ENCODE data around the gene ABI2. TPM values are rescaled to one million over a fixed set of nuclear protein-coding genes. Genes with fewer than 3 reads are reported as not detected.

Gene ABI2
- total RNA-seq, 1 donor from 2014 or later: 161 TPM

- Histone ChIP-seq H3K4me2 (no peak overlapping the region), H3F3A (ENCODE audit: low read depth) (no peaks in the 10 kb centered on the region), H3K9ac (no peak overlapping the region), H3K27me3 (no peaks in the 10 kb centered on the region), H4K20me1 (ENCODE audit: low read depth) (no peaks in the 10 kb centered on the region), H3K79me2 (ENCODE audit: low read depth) (no peaks in the 10 kb centered on the region), H2AFZ (replicated peaks) (no peak overlapping the region), H3K4me3 (no peak overlapping the region), H3K9me3 (ENCODE audit: low read depth) (no peaks in the 10 kb centered on the region), H3K27ac (no peak overlapping the region), H3K4me1 (no peaks in the 10 kb centered on the region), H3K36me3 (peaks cover 23% of the 10 kb centered on the region)
- no peak for DNase-seq (ENCODE audit: low spot score)
- H3K9me3 Mint-ChIP-seq: no peaks in the 10 kb centered on the region
- no peaks in the 10 kb centered on the region for H3K27me3 Mint-ChIP-seq (ENCODE audit: insufficient read depth, low read depth)
- H3K36me3 Mint-ChIP-seq: peaks cover 39% of the 10 kb centered on the region
- TF ChIP-seq EZH2 (IDR thresholded peaks at IDR 0.05) (no peak), EZH2phosphoT487 (IDR thresholded peaks at IDR 0.05) (no peak)
- TF ChIP-seq, protein P1, sequence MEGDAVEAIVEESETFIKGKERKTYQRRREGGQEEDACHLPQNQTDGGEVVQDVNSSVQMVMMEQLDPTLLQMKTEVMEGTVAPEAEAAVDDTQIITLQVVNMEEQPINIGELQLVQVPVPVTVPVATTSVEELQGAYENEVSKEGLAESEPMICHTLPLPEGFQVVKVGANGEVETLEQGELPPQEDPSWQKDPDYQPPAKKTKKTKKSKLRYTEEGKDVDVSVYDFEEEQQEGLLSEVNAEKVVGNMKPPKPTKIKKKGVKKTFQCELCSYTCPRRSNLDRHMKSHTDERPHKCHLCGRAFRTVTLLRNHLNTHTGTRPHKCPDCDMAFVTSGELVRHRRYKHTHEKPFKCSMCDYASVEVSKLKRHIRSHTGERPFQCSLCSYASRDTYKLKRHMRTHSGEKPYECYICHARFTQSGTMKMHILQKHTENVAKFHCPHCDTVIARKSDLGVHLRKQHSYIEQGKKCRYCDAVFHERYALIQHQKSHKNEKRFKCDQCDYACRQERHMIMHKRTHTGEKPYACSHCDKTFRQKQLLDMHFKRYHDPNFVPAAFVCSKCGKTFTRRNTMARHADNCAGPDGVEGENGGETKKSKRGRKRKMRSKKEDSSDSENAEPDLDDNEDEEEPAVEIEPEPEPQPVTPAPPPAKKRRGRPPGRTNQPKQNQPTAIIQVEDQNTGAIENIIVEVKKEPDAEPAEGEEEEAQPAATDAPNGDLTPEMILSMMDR (IDR thresholded peaks at IDR 0.05): no peak
- no peak overlapping the region for H3K4me3 Mint-ChIP-seq
- no peaks in the 10 kb centered on the region for H3K4me1 Mint-ChIP-seq
- H3K27ac Mint-ChIP-seq: no peak overlapping the region
Measured at GRCh38 chr2:203400805-203401585, 72.8 kb downstream of the ABI2 start.

DNA sequence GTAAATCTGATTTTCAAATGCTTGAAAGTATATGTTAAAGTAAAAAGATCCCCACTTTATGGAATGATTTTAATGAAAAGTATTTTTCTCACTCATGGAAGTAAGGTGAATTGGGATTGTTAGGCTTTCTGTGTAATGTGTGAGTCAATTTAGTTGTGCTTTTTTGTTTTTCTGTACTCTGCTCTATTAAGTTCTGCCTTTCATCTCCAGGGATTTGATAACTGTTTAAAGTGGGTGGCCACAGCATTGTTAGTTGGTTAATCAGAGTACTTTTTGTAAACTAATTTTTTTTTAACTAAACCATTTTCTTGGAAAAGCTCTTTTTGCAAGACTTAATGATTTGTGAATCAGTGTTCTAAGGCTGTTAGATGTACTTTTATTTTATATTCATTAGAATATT lies 76.8 kb downstream of the ABI2 start:
- H2AFZ ChIP-seq (replicated peaks): no peak overlapping the region
- H4K20me1 ChIP-seq (ENCODE audit: low read depth): peaks cover 7% of the 10 kb centered on the region
- no peaks in the 10 kb centered on the region for H3F3A ChIP-seq (ENCODE audit: low read depth)
- H3K27me3 Mint-ChIP-seq (ENCODE audit: insufficient read depth, low read depth): no peaks in the 10 kb centered on the region
- H3K4me1 ChIP-seq: no peaks in the 10 kb centered on the region
- no peak overlapping the region for H3K4me3 ChIP-seq
- no peak overlapping the region for H3K4me2 ChIP-seq
- no peaks in the 10 kb centered on the region for H3K9me3 ChIP-seq (ENCODE audit: low read depth)
- peak overlapping the region; percentile 48 for H3K27ac ChIP-seq
- no peaks in the 10 kb centered on the region for H3K4me1 Mint-ChIP-seq
- H3K4me3 Mint-ChIP-seq: no peak overlapping the region
- no peaks in the 10 kb centered on the region for H3K27me3 ChIP-seq
- peaks cover 47% of the 10 kb centered on the region for H3K36me3 Mint-ChIP-seq
- no peak overlapping the region for H3K27ac Mint-ChIP-seq
- H3K79me2 ChIP-seq (ENCODE audit: low read depth): no peaks in the 10 kb centered on the region
- H3K9me3 Mint-ChIP-seq: no peaks in the 10 kb centered on the region
- H3K9ac ChIP-seq: no peak overlapping the region
- H3K36me3 ChIP-seq: peaks cover 21% of the 10 kb centered on the region
- TF ChIP-seq EZH2phosphoT487 (IDR thresholded peaks at IDR 0.05) (no peak), EZH2 (IDR thresholded peaks at IDR 0.05) (no peak)
- TF ChIP-seq, protein P1 (IDR thresholded peaks at IDR 0.05): no peak
- DNase-seq (ENCODE audit: low spot score): no peak

DNA sequence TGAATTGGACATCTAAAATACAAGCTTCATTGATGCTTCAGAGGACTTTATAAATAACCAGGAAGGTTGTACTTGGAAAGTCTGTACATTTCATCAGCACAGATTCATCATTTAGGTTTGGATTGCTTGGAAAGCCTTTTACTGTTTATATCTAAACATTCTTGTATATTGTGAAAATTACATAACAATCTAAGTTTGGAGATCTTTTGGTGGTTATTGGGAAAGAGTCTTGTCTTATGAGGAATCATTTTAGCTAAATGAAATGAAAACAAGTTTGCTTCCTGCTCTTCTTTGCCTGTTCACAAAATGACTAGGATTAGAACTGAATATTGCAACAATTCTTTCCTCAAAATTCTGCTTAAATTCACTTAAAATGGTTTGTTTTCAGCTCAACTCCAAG lies 79.3 kb downstream of the ABI2 start:
- no peaks in the 10 kb centered on the region for H3K9me3 ChIP-seq (ENCODE audit: low read depth)
- H3K27me3 Mint-ChIP-seq (ENCODE audit: insufficient read depth, low read depth): no peaks in the 10 kb centered on the region

More for the DNA sequence above, 79.3 kb downstream of the ABI2 start:
- H4K20me1 ChIP-seq (ENCODE audit: low read depth): peaks cover 7% of the 10 kb centered on the region
- H3K4me2 ChIP-seq: no peak overlapping the region
- H3K9ac ChIP-seq: no peak overlapping the region
- Mint-ChIP-seq H3K27ac (no peak overlapping the region), H3K36me3 (peaks cover 58% of the 10 kb centered on the region), H3K9me3 (no peaks in the 10 kb centered on the region), H3K4me1 (no peaks in the 10 kb centered on the region), H3K4me3 (no peak overlapping the region)
- no peak overlapping the region for H3K4me3 ChIP-seq
- no peak for DNase-seq (ENCODE audit: low spot score)
- H3K27ac ChIP-seq: no peak overlapping the region
- no peaks in the 10 kb centered on the region for H3K79me2 ChIP-seq (ENCODE audit: low read depth)
- TF ChIP-seq EZH2phosphoT487 (IDR thresholded peaks at IDR 0.05) (no peak), EZH2 (IDR thresholded peaks at IDR 0.05) (no peak)
- TF ChIP-seq, protein P1 (IDR thresholded peaks at IDR 0.05): no peak
- no peaks in the 10 kb centered on the region for H3K4me1 ChIP-seq
- H3K36me3 ChIP-seq: peaks cover 26% of the 10 kb centered on the region
- no peaks in the 10 kb centered on the region for H3F3A ChIP-seq (ENCODE audit: low read depth)
- no peaks in the 10 kb centered on the region for H3K27me3 ChIP-seq
- no peak overlapping the region for H2AFZ ChIP-seq (replicated peaks)

Measured in neural progenitor cell (in vitro differentiated cells).